Lower leg skin (tissue), 4 donors: ENCODE results near the gene FAM177A1. TPM values are rescaled to one million over a fixed set of nuclear protein-coding genes. Genes with fewer than 3 reads are reported as not detected.

Source experiments
- DNase-seq, 2 donors: peaks; one replicate each; pipeline ENCODE4 v3.0.0-alpha.2; 2019; ENCODE audit warnings: low spot score in 2 of 2
- H3K4me3 ChIP-seq: fragments of 200-600 bp; sonication (generic); 2 replicates; pipeline ENCODE4 v1.5.1; 2017; ENCODE audit warnings: mild to moderate bottlenecking, low read depth; ENCODE audit not compliant: poor library complexity, severe bottlenecking
- CTCF ChIP-seq, 3 donors: fragments of 450-650 bp; IDR thresholded peaks; one replicate each; pipeline ENCODE4 v1.5.1; 2016; ENCODE audit warnings: antibody characterized with exemption in 3 of 3, mild to moderate bottlenecking in 3 of 3, moderate library complexity in 2 of 3
- POLR2A ChIP-seq, 2 donors: fragments of 450-650 bp; IDR thresholded peaks; one replicate each; pipeline ENCODE4 v1.6.1; 2016 to 2017; ENCODE audit warnings: antibody characterized with exemption in 2 of 2, mild to moderate bottlenecking in 1 of 2, moderate library complexity in 1 of 2
- WGBS, 2 donors: methylation state at CpG; one replicate each; pipeline ENCODE4 v1.1.5; 2018; 5-methylcytosine and 5-hydroxymethylcytosine counted together
- intact Hi-C: fragments of 100-400 bp; cut with DNase I; formaldehyde crosslinking; loops from one replicate; pipeline ENCODE4 v1.15.0; 2023; ENCODE audit warnings: low total_unique reads
- total RNA-seq, 4 donors: library from RNA; depleted of rRNA; stranded (reverse); fragments of >200 nt; gene quantifications; one replicate each; pipeline ENCODE4 v1.1.0, GENCODE V29; 2016

The FAM177A1 gene
- total RNA-seq, 4 donors from 2014 or later: 38.8 to 51.5 (median 47.7) TPM

- intact Hi-C loops: no loop called here
- peak overlapping the region; percentile 53 for H3K4me3 ChIP-seq
- DNase-seq: no peak
- TF ChIP-seq CTCF (IDR thresholded peaks at IDR 0.05) (no peak), POLR2A (IDR thresholded peaks at IDR 0.05) (no peak)
- 13 to 22% methylated on average over 34 of the region's 34 CpGs for WGBS, 2 donors
Observed at GRCh38 chr14:35121026-35121886, 75.2 kb downstream of the FAM177A1 start.

GRCh38 chr14:35121887-35122695 lies 76.0 kb downstream of the FAM177A1 start, which contains the start of the genes PPP2R3C and PRORP:
PPP2R3C (minus strand) TSS chr14:35121990; CDS start chr14:35121959, 31 bp downstream.
PRORP (plus strand) TSS chr14:35122552; CDS start chr14:35123246, 694 bp downstream.
- H3K4me3 ChIP-seq: peak within 1 kb of the TSS; percentile 53
- 0 to 1% methylated on average over 57 of the region's 57 CpGs for WGBS, 2 donors
- DNase-seq: peak; percentile 95 to 98
- TF ChIP-seq CTCF (IDR thresholded peaks at IDR 0.05) (no peak), POLR2A (IDR thresholded peaks at IDR 0.05) (peak in 1 of 2 donors; percentile 31)
- intact Hi-C loops: no loop called here

- H3K4me3 ChIP-seq: peak overlapping the region; percentile 53
- WGBS, 2 donors: 4 to 5% methylated on average over 23 of the region's 23 CpGs
- no peak for DNase-seq
- TF ChIP-seq CTCF (IDR thresholded peaks at IDR 0.05) (no peak), POLR2A (IDR thresholded peaks at IDR 0.05) (no peak)
- intact Hi-C loops: no loop called here
Observed at GRCh38 chr14:35122696-35123387, 76.8 kb downstream of the FAM177A1 start.

GRCh38 chr14:35123388-35123703 lies 77.3 kb downstream of the FAM177A1 start:
- no peak for DNase-seq
- H3K4me3 ChIP-seq: no peak overlapping the region
- TF ChIP-seq CTCF (IDR thresholded peaks at IDR 0.05) (no peak), POLR2A (IDR thresholded peaks at IDR 0.05) (no peak)
- 26 to 31% methylated on average over 3 of the region's 3 CpGs for WGBS, 2 donors
- intact Hi-C loops: no loop called here

GRCh38 chr14:35124127-35124526 lies 78.1 kb downstream of the FAM177A1 start:
- WGBS, 2 donors: 75 to 82% methylated on average over 1 of the region's 1 CpG
- no peak for DNase-seq
- H3K4me3 ChIP-seq: no peak overlapping the region
- intact Hi-C loops: no loop called here
- TF ChIP-seq POLR2A (IDR thresholded peaks at IDR 0.05) (no peak), CTCF (IDR thresholded peaks at IDR 0.05) (no peak)

Other genes starting within 250 kb of the FAM177A1 start
- gene BAZ1A, start 170.9 kb upstream of the FAM177A1 start, total RNA-seq: 10 to 100 TPM; 27.7 to 47.9 (median 42.1) TPM
- 10 to 100 TPM; 36.1 to 51.8 (median 38.6) TPM for gene SRP54, start 63.3 kb upstream of the FAM177A1 start, total RNA-seq
- 10 to 100 TPM in 1 of 4 donors, 1 to 10 TPM in 3; 4.3 to 20.8 (median 6.8) TPM for gene PPP2R3C, start 75.7 kb downstream of the FAM177A1 start, total RNA-seq
- 10 to 100 TPM; 24.1 to 29.6 (median 25.3) TPM for gene PRORP, start 76.3 kb downstream of the FAM177A1 start, total RNA-seq
- gene PSMA6, start 246.1 kb downstream of the FAM177A1 start, total RNA-seq: 100 to 1,000 TPM in 2 of 4 donors, 10 to 100 TPM in 2; 62.7 to 175 (median 102) TPM